IMR-90 (cell line): Measurements from ENCODE around the gene ERMAP. TPM values are rescaled to one million over a fixed set of nuclear protein-coding genes. Genes with fewer than 3 reads are reported as not detected.

Experiments
- ATAC-seq: fragments of 200-7000 bp; cut with Tn5 transposase; 2 replicates; pipeline ENCODE4 v1.9.1; 2020; ENCODE audit warnings: low read depth, mild to moderate bottlenecking, moderate library complexity
- BruUV-seq: library from RNA; stranded (reverse); fragments of 400-500 nt; replicated peaks from 2 replicates; lab custom pipeline; 2021; lab: Mats Ljungman, UMichigan
- CTCF ChIA-PET: fragments of 300-600 bp; formaldehyde crosslinking; extraction: SDS; loops from one replicate; lab custom pipeline; 2021; ENCODE audit warnings: antibody characterized with exemption; lab: Yijun Ruan, JAX
- POLR2A ChIA-PET: fragments of 300-600 bp; sonication (Branson Sonifier 250); formaldehyde crosslinking; loops from one replicate; lab custom pipeline; 2022; ENCODE audit warnings: antibody characterized with exemption; ENCODE audit not compliant: unreplicated experiment; lab: Charles Lee
- DNase-seq: peaks from one replicate; pipeline ENCODE4 v3.0.0; 2013
- H2AFZ ChIP-seq: replicated peaks from 2 replicates; pipeline ENCODE3; 2013; ENCODE audit warnings: low read length, mild to moderate bottlenecking; ENCODE audit not compliant: poor library complexity
- H2AK5ac ChIP-seq: 2 replicates; pipeline ENCODE4 v1.6.1; 2013; ENCODE audit warnings: low read depth, low read length, inconsistent platforms
- H2AK9ac ChIP-seq: replicated peaks from 2 replicates; pipeline ENCODE3; 2013; ENCODE audit warnings: mild to moderate bottlenecking, low read depth, low read length, moderate library complexity; ENCODE audit not compliant: poor library complexity
- H2BK120ac ChIP-seq: 2 replicates; pipeline ENCODE4 v1.6.1; 2013; ENCODE audit warnings: low read depth, low read length, inconsistent platforms
- H2BK15ac ChIP-seq: 3 replicates; pipeline ENCODE4 v1.6.1; 2013; ENCODE audit warnings: low read depth, low read length, inconsistent platforms
- H2BK20ac ChIP-seq: 2 replicates; pipeline ENCODE4 v1.6.1; 2013; ENCODE audit warnings: low read depth, mild to moderate bottlenecking, inconsistent platforms, low read length, moderate library complexity
- H2BK5ac ChIP-seq: 2 replicates; pipeline ENCODE4 v1.6.1; 2013; ENCODE audit warnings: mild to moderate bottlenecking, low read depth, low read length, inconsistent platforms; ENCODE audit not compliant: poor library complexity, severe bottlenecking
- H3K14ac ChIP-seq: replicated peaks from 2 replicates; pipeline ENCODE4 v1.6.1; 2013; ENCODE audit warnings: low read depth, low read length, inconsistent platforms
- H3K18ac ChIP-seq: 2 replicates; pipeline ENCODE4 v1.6.1; 2013; ENCODE audit warnings: low read depth, low read length, control low read depth
- H3K23ac ChIP-seq: 2 replicates; pipeline ENCODE4 v1.6.1; 2013; ENCODE audit warnings: low read depth, low read length, inconsistent platforms
- H3K27ac ChIP-seq: 2 replicates; pipeline ENCODE4 v1.5.1; 2013; ENCODE audit warnings: mild to moderate bottlenecking, control low read depth, low read length; ENCODE audit not compliant: insufficient read depth
- H3K27me3 ChIP-seq: 2 replicates; pipeline ENCODE4 v1.6.1; 2013; ENCODE audit warnings: low read length; ENCODE audit not compliant: control insufficient read depth, insufficient read depth
- H3K36me3 ChIP-seq: 2 replicates; pipeline ENCODE4 v1.6.1; 2013; ENCODE audit warnings: low read length, mixed read lengths; ENCODE audit not compliant: control insufficient read depth, insufficient read depth
- H3K4ac ChIP-seq: 2 replicates; pipeline ENCODE4 v1.6.1; 2013; ENCODE audit warnings: low read depth, low read length, inconsistent platforms
- H3K4me1 ChIP-seq: 2 replicates; pipeline ENCODE4 v1.6.1; 2013; ENCODE audit warnings: low read length, mixed read lengths; ENCODE audit not compliant: control insufficient read depth, insufficient read depth
- H3K4me2 ChIP-seq: 2 replicates; pipeline ENCODE4 v1.6.1; 2013; ENCODE audit warnings: low read depth, mild to moderate bottlenecking, control low read depth, low read length, moderate library complexity
- H3K4me3 ChIP-seq: 2 replicates; pipeline ENCODE4 v1.5.1; 2013; ENCODE audit warnings: low read depth, mild to moderate bottlenecking, control low read depth, low read length, moderate library complexity; ENCODE audit not compliant: insufficient read depth
- H3K56ac ChIP-seq: 2 replicates; pipeline ENCODE4 v1.6.1; 2013; ENCODE audit warnings: low read length, inconsistent platforms; ENCODE audit not compliant: insufficient read depth; ENCODE audit errors: extremely low read depth
- H3K79me1 ChIP-seq, 2 experiments: 2 replicates each; pipeline ENCODE4 v1.6.1; 2013; ENCODE audit warnings: low read length in 2 of 2, inconsistent platforms in 1 of 2, low read depth in 1 of 2
- H3K9ac ChIP-seq: 2 replicates; pipeline ENCODE4 v1.6.1; 2013; ENCODE audit warnings: low read depth, low read length, control low read depth
- H3K9me1 ChIP-seq: 2 replicates; pipeline ENCODE4 v1.6.1; 2013; ENCODE audit warnings: low read length, inconsistent platforms; ENCODE audit not compliant: insufficient read depth
- H3K9me3 ChIP-seq: 2 replicates; pipeline ENCODE4 v1.6.1; 2013; ENCODE audit warnings: low read length; ENCODE audit not compliant: control insufficient read depth, insufficient read depth
- H4K20me1 ChIP-seq: 2 replicates; pipeline ENCODE4 v1.6.1; 2013; ENCODE audit warnings: low read length, inconsistent platforms; ENCODE audit not compliant: insufficient read depth
- H4K5ac ChIP-seq: 2 replicates; pipeline ENCODE4 v1.6.1; 2013; ENCODE audit warnings: mild to moderate bottlenecking, low read depth, low read length, control low read depth
- H4K8ac ChIP-seq, 2 experiments: 2 replicates each; pipeline ENCODE4 v1.6.1; 2013; ENCODE audit warnings: low read depth in 2 of 2, low read length in 2 of 2, control low read depth in 1 of 2, inconsistent platforms in 1 of 2
- H4K91ac ChIP-seq: 2 replicates; pipeline ENCODE4 v1.6.1; 2013; ENCODE audit warnings: low read depth, low read length, inconsistent platforms; ENCODE audit not compliant: insufficient read depth
- BHLHE40 ChIP-seq: fragments of 150-350 bp; IDR thresholded peaks from 2 replicates; pipeline ENCODE4 v1.6.1; 2016; ENCODE audit warnings: mild to moderate bottlenecking, low read depth, low read length
- CEBPB ChIP-seq: IDR thresholded peaks from 2 replicates; pipeline ENCODE4 v1.6.1; 2012; ENCODE audit warnings: low read depth, low read length, improper control_type of control experiment
- CHD1 ChIP-seq: IDR thresholded peaks from 2 replicates; pipeline ENCODE4 v1.6.1; 2012; ENCODE audit warnings: low read depth, low read length, improper control_type of control experiment
- CTCF ChIP-seq: conservative IDR thresholded peaks from 2 replicates; pipeline ENCODE4 v1.5.1; 2012; ENCODE audit warnings: mild to moderate bottlenecking, low read depth, low read length, improper control_type of control experiment
- ELK1 ChIP-seq: fragments of 150-350 bp; IDR thresholded peaks from 2 replicates; pipeline ENCODE4 v1.6.1; 2016; ENCODE audit warnings: low read depth, mild to moderate bottlenecking, low read length, moderate library complexity, borderline replicate concordance
- FOS ChIP-seq: fragments of 150-350 bp; IDR thresholded peaks from 2 replicates; pipeline ENCODE4 v1.6.1; 2016; ENCODE audit warnings: low read depth, low read length
- MAFK ChIP-seq: IDR thresholded peaks from 2 replicates; pipeline ENCODE4 v1.6.1; 2012; ENCODE audit warnings: low read depth, low read length, improper control_type of control experiment
- MAZ ChIP-seq: IDR thresholded peaks from 2 replicates; pipeline ENCODE4 v1.6.1; 2012; ENCODE audit warnings: low read depth, mild to moderate bottlenecking, low read length, improper control_type of control experiment, moderate library complexity, borderline replicate concordance
- MXI1 ChIP-seq: IDR thresholded peaks from 2 replicates; pipeline ENCODE4 v1.6.1; 2012; ENCODE audit warnings: low read depth, mild to moderate bottlenecking, low read length, moderate library complexity, borderline replicate concordance
- NFE2L2 ChIP-seq: fragments of 150-350 bp; IDR thresholded peaks from 2 replicates; pipeline ENCODE4 v1.6.1; 2016; ENCODE audit warnings: low read depth, mild to moderate bottlenecking, low read length
- POLR2A ChIP-seq: IDR thresholded peaks from 2 replicates; pipeline ENCODE4 v1.6.1; 2012; ENCODE audit warnings: mild to moderate bottlenecking, low read depth, low read length
- RAD21 ChIP-seq: IDR thresholded peaks from 2 replicates; pipeline ENCODE4 v1.6.1; 2012; ENCODE audit warnings: low read length, improper control_type of control experiment
- RCOR1 ChIP-seq: IDR thresholded peaks from 2 replicates; pipeline ENCODE4 v1.6.1; 2012; ENCODE audit warnings: mild to moderate bottlenecking, low read length, improper control_type of control experiment; ENCODE audit not compliant: insufficient replicate concordance
- RFX5 ChIP-seq: IDR thresholded peaks from 2 replicates; pipeline ENCODE4 v1.8.0; 2012; ENCODE audit warnings: low read depth, mild to moderate bottlenecking, low read length, moderate library complexity
- SMC3 ChIP-seq: fragments of 150-350 bp; IDR thresholded peaks from 2 replicates; pipeline ENCODE4 v1.6.1; 2016; ENCODE audit warnings: low read depth, mild to moderate bottlenecking, antibody characterized with exemption, low read length, moderate library complexity
- USF2 ChIP-seq: fragments of 150-350 bp; IDR thresholded peaks from 2 replicates; pipeline ENCODE4 v1.6.1; 2017; ENCODE audit warnings: mild to moderate bottlenecking, antibody characterized with exemption, low read length, low read depth
- WGBS, 2 experiments: methylation state at CpG; one replicate each; pipeline versions ENCODE4 v1.1.5 to v1.1.7; 2013; ENCODE audit warnings: missing lambda C conversion rate in 2 of 2; ENCODE audit not compliant: insufficient read length in 1 of 2; ENCODE audit errors: extremely low coverage in 2 of 2; 5-methylcytosine and 5-hydroxymethylcytosine counted together
- dilution Hi-C: fragments of 300-500 bp; cut with HindIII; formaldehyde crosslinking; loops from one replicate; pipeline ENCODE4 v1.14.3; 2018; ENCODE audit warnings: low sequenced_read_pairs; ENCODE audit not compliant: unreplicated experiment
- in situ Hi-C: fragments of 300-500 bp; cut with MboI; formaldehyde crosslinking; loops from 3 replicates; pipeline ENCODE4 v1.14.3; 2019; ENCODE audit warnings: low sequenced_read_pairs, inconsistent platforms, mixed read lengths
- intact Hi-C: fragments of 100-400 bp; cut with micrococcal nuclease; formaldehyde crosslinking; loops from 2 replicates; pipeline ENCODE4 v1.10.0; 2022
- polyA plus RNA-seq, 3 experiments: library from polyadenylated mRNA; depleted of rRNA; stranded (reverse); fragments of >200 nt; gene quantifications; 2 replicates each; pipeline ENCODE4 v1.2.3, GENCODE V29; 2012; ENCODE audit warnings: low replicate concordance in 1 of 3
- total RNA-seq: library from RNA; depleted of rRNA; stranded (reverse); fragments of >200 nt; gene quantifications from 2 replicates; pipeline ENCODE4 v1.2.3, GENCODE V29; 2012

The ERMAP gene
- total and polyA plus RNA-seq, 2 of the 4 experiments (the other 2 are of a cell fraction): 5.0 to 7.2 TPM

- no peak overlapping the region for H3K9ac ChIP-seq
- H4K5ac ChIP-seq: no peak overlapping the region
- no peak overlapping the region for H3K23ac ChIP-seq
- no peak overlapping the region for H3K27ac ChIP-seq
- H2BK120ac ChIP-seq: no peak overlapping the region
- in situ Hi-C loops: loop anchor here (10.0 kb wide), 1 partner anchor 130 kb away; no protein-coding TSS in a partner anchor
- H3K36me3 ChIP-seq: peaks cover 4% of the 10 kb centered on the region
- BruUV-seq: no TSS peak
- no peak overlapping the region for H2AK9ac ChIP-seq
- H3K4me1 ChIP-seq: peaks cover 3% of the 10 kb centered on the region; the same call in 1 of the 2 replicates
- H2BK20ac ChIP-seq: no peak overlapping the region
- ChIA-PET CTCF (interaction anchor here (1.0 kb wide), 1 partner anchor 290 kb away, joined by 3 read pairs; no protein-coding TSS in a partner anchor), POLR2A (no interaction called here)
- H2BK15ac ChIP-seq: no peak overlapping the region
- 98% methylated on average over 8 of the region's 18 CpGs; no CpG with 5 or more reads in 1 of the 2 experiments for WGBS, 2 experiments
- H3K4me3 ChIP-seq: no peak overlapping the region
- ATAC-seq (no peak), DNase-seq (no peak)
- H3K4me2 ChIP-seq: no peak overlapping the region; the same call in 1 of the 2 replicates
- dilution Hi-C loops: no loop called here
- no peak overlapping the region; the same call in 1 of the 2 replicates for H3K4ac ChIP-seq
- H3K9me3 ChIP-seq: no peaks in the 10 kb centered on the region
- no peaks in the 10 kb centered on the region; the same call in 1 of the 2 replicates for H4K20me1 ChIP-seq
- peaks cover 5% of the 10 kb centered on the region; the same call in 1 of the 2 replicates for H3K9me1 ChIP-seq
- H2AFZ ChIP-seq: peak overlapping the region; percentile 91
- no peaks in the 10 kb centered on the region; a peak in 1 of 4 replicates for H3K79me1 ChIP-seq
- H4K91ac ChIP-seq: no peak overlapping the region
- no peak overlapping the region for H2BK5ac ChIP-seq
- intact Hi-C loops: no loop called here
- H3K18ac ChIP-seq: no peak overlapping the region
- TF ChIP-seq POLR2A: no peak
- no peak for TF ChIP-seq RFX5
- no peak for TF ChIP-seq ELK1
- no peak for TF ChIP-seq NFE2L2
- TF ChIP-seq RAD21: no peak
- no peak for TF ChIP-seq MXI1
- TF ChIP-seq BHLHE40: no peak
- TF ChIP-seq RCOR1: no peak
- TF ChIP-seq MAFK: no peak
- no peak for TF ChIP-seq FOS
- TF ChIP-seq USF2: no peak
- no peak for TF ChIP-seq CHD1
- TF ChIP-seq CEBPB: no peak
- no peak for TF ChIP-seq MAZ
- TF ChIP-seq SMC3: no peak
- no peak for TF ChIP-seq CTCF
- no peak overlapping the region for H3K56ac ChIP-seq
- H2AK5ac ChIP-seq: no peak overlapping the region
- H4K8ac ChIP-seq: 0 out of 4 replicates have a peak overlapping the region, but pooled peaks of 1 of the 2 experiments have one; percentile 46
- H3K27me3 ChIP-seq: no peaks in the 10 kb centered on the region
- H3K14ac ChIP-seq: no peak overlapping the region
Observed at GRCh38 chr1:42784547-42784945, 32.4 kb upstream of the ERMAP start.
